Kidney capillary endothelial cell (primary cell): ENCODE results near the gene ATP6V1D.
"Not testable (repeated sequence)": the region's sequence is repeated elsewhere in the genome, so short reads cannot be mapped to it uniquely, and the experiment has no call there.

ENCODE experiments used
- DNase-seq: peaks from one replicate; pipeline ENCODE4 v3.0.0-alpha.2; 2018; ENCODE audit warnings: low spot score

ATP6V1D gene

DNA sequence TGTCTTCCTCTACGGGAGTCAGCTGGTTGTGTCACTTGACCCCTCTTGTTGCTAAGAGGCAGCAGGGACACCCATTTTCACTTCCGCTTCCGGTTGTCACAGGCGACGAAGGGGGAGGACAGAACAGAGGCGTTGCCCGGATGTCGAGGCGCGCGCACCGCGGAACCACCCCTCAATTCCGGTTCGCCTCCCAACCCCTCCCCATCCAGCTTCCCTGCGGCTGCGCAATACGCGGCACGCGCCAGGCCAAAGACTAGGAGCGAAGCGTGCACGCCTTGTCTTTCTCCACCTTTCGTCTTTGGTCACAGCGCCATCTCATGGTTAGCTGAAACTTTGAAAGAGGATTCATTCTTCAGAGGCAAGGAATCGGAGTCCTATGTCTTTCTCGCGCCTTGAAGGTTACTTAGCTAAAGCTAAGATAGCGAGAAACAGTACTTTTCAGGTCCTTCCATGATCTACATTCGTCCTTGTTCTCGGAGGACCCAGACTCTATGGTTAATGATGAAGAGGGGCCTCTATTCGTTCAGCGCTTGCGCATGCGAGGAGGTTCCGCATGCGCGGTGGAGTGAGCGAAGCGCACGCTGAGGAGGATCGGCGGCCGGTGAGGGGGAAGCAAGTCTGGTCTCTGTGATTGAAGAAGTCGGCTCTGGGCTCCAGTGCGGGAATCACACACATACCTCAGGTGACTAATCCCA, at the start of gene ATP6V1D, which contains the start of gene EIF2S1:
Gene ATP6V1D, minus strand, starts transcription at position 30 of the 695 bp plus-strand sequence. CDS start 106 bp downstream, outside the sequence.
Gene EIF2S1, plus strand, starts transcription at position 554 of the 695 bp plus-strand sequence. CDS start 4,440 bp downstream, outside the sequence.
- DNase-seq, result peak; percentile 99

DNA sequence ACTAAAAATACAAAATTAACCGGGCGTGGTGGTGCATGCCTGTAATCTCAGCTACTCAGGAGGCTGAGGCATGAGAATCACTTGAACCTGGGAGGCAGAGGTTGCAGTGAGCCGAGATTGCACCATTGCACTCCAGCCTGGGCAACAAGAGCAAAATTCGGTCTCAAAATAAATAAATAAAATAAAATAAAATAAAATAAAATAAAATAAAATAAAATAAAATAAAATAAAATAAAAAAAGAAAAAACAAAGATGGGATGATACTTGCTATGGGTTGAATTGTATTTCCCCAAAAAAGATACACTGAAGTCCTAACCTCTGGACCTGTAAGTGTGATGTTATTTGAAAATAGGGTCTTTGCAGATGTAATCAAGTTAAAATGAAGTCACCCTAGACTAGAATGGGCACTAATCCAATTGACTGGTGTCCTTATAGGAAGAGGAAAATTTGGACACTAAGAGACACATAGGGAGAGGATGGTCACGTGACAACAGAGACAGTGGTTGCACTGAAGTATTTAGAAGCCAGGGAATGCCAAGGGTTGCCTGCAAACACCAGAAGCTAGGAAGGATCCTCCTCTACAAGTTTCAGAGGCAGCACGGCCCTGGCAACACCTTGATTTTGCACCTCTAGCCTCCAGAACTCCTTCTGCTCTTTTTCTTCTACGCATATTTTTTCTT, 48.7 kb upstream of the ATP6V1D start:
- DNase-seq, result not testable (repeated sequence)

DNA sequence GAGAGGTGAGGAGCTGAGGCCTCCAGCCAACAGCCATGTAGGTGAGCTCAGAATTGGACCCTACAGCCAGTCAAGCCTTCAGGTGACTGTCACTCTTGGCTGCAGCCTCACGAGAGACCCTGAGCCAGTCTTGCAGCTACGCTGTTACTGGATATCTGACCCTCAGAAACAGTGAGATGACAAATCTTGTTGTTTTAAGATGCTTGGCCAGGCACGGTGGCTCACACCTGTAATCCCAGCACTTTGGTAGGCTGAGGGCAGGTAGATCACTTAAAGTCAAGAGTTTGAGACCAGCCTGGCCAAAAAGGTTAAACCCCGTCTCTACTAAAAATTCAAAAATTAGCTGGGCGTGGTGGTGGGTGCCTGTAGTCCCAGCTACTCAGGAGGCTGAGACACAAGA, 46.2 kb upstream of the ATP6V1D start:
- DNase-seq, result no peak

DNA sequence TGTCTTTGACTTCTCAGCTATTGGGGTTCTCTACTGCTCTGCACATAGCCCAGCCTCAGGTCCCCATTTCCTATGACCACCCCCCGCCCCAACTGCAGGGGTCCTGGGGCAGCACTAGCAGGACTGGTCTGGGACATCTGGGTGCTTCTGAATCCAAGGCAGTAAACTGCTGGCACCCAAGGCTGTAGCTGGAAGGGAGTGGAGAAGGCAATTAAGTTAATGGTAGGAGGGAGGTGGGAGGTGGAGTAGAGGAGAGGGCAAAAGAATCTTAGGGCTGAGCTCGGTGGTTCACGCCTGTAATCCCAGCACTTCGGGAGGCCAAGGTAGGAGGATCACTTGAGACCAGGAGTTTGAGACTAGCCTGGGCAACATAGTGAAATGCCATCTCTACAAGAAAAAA, 40.8 kb upstream of the ATP6V1D start:
- DNase-seq, result no peak

DNA sequence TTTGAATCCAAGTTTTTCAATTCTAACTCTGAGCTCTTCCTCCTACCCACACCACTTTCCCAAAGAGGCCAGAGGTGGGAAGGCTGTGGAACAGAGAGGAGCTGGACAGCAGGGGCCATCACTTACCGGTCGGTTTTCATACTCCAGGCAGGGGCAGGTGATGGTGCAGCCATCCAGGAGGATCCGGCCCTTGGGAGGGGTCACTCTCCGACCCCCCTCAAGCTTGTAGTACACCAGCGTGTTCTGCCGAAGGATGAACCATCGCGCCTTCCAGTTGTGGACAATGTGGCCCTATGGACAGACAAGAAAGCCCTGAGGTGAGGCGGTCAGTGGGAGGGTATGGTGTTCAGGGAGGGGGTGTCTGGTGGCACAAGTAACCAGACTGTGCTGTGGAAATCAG, 37.9 kb upstream of the ATP6V1D start:
- DNase-seq, result no peak

DNA sequence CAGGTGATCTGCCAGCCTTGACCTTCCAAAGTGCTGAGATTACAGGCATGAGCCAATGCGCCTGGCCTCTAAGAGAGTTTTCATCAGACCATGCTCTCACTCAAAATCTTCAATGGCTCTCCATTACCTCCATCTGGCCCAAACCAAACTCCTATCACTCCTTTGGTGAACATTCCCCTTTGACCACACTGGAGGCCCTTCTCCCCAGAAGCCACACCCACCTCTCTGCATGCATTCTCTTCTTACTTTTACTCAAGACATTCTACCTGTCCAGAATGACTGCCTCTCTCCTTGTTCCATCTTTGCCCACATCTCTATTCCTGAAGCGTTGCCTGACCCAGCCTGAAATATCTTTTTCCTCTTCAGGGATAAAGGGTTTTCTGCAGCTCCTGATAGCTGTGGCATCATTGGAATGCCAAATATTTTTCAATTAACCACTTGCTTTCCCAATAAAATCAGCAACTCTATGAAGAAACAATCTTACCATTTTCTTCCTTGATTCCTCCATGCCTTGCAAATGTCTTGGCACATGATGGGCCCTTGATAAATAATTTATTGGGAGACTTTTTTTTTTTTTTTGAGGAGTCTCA, 36.9 kb upstream of the ATP6V1D start:
- no peak for DNase-seq

DNA sequence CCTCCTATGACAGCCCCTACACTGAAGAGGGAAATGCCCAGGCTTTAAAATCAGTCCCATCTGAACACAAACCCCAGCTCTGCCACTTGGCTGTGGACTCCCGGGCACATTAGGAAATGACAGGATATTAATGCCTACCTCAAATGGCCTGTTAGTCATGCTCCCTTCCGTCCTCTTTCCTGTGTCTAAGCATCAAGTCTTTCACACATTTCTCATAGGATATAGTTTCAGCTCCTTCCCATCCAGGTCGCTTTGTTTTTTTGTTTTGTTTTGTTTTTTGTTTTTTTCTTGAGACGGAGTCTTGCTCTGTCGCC, 36.2 kb upstream of the ATP6V1D start:
- peak; percentile 79 for DNase-seq

DNA sequence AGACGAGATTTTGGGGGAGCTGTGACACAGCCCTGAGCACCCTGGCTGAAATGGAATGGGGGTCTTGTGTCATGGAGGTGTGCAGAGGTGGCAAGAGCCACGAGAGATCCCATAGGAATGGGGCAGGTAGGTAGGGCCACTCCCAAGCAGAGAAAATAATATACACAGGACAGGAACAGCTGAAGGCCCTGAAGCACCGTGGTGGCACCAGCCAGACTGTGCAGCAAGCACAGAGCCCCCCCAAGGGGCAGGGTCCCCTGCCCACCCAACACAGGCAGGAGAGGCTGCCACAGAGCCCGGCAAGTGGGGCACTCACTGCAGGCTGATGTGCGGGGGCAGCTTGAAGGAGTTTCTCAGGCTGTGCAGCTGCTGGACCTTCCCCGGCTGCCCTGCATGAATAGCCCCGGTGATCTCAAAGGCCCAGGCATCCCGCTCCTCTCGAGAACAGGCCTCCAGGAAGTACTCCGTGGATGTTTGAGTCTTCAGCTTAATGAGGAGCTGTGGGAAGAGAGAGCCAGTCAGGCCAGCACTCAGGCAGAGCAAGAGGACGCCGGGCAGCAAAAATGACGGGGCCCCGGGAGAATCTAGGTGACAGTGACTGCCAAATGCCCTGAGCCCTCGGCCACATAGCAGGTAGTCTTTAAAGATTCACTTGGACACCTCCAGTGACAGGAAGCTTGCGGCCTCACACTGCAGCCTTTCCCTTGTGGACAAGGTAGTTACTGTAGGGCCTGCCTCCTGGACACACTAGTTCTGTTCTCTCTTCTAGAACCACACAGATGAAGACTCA, 35.7 kb upstream of the ATP6V1D start:
- peak; percentile 21 for DNase-seq

DNA sequence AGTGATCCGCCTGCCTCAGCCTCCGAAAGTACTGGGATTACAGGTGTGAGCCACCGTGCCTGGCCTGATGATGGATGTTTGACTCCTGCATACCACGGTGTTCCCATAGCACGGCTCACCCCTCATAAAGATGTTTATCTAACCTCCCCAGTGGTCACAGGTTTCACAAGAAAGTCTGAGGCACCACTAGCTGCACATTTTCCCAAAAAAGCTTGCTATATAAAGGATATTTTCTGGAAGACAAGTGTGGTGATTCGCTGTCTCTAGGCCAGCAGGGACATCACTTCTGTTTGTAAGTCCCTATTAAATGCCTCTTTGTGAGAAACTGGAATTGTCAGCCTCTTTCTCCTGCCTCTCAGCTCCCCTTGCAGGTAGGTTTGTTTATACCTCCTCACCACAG, 34.1 kb upstream of the ATP6V1D start:
- DNase-seq, result no peak

DNA sequence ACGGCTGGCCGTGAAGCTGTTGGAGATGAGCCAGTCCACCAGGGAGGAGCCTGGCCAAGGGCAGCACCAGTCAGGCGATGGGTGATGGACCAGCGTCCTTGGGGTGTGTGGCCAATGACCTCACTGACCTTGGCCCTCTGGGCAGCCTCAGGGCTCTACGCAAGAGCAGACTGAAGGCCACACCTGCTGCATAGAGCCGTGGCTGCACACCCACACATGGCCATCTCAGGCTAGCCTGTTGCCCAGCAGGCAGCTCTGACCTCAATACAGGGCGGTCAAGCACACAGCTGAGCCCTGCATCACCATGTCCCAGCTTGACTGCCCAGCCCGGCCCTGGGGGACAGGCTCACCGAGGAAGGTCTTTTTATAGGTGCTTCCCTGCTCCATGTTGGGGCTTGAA, 33.2 kb upstream of the ATP6V1D start:
- no peak for DNase-seq

DNA sequence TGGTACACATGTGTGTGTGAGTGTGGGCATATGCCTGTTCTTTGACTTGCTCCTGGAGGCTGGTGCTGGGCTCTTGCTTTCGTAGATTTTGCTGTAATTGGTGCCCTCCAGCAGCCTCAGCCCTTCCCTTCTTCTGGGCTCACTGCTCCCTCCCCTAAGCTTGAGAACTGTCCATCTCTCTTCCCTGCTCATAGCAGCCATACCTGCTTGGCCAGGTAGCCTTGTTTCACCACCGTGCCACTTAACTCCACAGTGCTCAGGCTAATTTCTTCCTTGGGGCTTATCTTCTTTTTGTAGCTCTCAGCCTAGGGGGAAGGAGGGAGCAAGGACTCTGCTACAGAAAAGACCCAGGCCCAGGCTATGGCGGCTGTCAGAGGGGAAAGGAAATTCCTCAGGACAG, 32.5 kb upstream of the ATP6V1D start:
- no peak for DNase-seq

DNA sequence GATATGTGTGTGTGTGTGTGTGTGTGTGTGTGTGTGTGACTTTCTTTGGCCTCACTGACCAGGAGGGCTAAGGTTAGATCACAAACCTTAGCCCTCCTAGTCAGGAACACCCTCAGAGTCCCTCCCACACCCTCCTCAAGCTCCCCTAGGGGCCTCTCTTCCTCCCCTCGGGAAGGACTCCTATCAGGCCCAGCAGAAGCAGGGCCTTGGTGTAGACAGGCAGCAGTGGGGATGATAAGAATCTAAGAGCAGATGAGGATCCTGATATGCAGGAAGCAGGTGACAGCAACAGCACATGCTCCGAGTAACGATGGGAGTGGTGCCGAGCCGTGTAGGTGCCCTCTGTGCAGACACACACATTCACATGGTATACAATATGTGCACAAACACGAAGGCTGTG, 31.7 kb upstream of the ATP6V1D start:
- no peak for DNase-seq

DNA sequence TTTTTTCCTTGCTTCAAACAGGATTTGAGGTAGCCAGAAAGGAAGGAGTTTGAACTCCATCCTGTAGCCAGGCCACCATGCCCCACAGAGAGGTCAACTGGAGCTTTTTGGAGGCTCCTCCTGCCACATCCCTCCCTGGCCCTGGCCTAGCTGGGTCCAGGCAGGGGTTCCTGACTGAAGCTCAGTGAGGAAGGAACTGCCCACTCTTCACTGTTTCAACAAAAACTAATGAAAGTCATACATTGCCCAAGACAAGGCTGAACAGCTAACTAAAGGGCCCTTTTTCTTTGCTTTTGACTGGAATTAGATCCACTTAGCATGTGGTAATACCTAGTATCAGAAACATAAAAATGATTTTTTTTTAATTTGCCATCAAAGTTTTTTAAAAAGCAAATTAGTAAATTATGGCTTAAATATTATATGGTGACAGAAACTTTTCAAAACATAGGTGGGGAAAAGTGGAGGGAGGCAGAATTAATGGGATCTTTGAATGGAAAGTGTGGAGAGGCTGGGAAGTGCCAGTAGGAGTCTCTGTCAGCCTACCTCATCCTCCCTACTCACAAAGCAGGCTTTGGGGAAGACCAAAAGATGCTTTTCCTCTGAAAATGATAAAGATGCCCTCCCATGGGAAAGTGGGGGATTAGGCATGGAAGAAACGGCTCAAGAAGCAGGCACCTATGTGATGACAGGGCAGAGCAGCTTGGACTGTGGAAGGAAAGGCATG, 30.4 kb upstream of the ATP6V1D start:
- no peak for DNase-seq

DNA sequence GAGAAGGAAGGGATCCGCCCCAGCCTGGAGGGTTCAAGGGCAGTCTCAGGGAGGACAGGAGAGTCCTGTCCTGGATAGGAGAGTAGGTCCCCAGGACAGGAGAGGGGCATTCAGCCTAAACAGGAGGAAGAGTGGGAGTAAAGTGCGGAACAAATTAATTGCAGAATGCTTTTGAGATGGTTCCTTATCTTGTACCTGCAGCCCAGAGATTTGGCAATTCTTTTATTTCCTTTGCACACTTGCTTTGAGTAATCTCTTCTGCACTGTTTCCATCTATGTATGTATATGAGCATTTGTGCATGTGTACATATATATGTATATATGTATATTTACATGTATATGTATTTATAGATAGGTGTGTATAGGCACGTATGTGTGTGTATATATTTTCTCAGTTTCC, 29.7 kb upstream of the ATP6V1D start:
- no peak for DNase-seq

DNA sequence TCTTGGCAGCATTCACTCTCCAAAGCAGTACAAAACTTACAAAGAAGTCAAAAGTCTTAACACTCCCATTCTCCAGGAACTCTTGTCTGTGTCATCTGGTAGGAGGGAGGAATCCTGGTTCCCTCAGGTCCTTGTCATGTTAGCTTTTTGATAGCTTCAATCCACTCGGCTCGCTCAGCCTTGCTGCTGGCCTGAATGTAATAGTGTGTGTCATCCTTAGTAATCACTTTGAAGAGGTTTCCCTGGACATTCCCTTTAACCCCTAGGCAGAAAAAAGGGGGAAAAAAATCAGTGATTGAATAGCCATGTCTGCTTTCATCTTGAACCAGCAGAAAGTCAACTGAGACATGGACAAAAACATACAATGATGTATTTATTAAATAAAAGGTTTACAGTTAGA, 27.6 kb upstream of the ATP6V1D start:
- no peak for DNase-seq

DNA sequence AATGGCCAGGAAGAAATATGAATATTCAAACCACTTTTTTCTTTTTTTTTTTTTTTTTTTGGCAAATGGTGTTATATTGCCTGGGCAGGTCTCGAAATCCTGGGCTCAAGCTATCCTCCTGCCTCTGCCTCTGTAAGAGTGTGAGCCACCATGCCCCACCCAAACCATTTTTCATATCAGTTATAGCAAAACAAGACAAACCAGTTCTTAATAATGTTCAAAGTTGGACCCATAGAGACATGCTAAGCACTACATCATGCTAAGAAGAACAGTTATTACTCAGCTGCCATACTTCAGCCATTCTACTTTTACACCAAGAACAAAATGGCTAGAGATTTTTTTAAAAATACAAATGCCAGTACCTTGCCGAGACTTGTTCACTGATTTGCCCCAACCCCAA, 26.0 kb upstream of the ATP6V1D start:
- DNase-seq, result no peak

DNA sequence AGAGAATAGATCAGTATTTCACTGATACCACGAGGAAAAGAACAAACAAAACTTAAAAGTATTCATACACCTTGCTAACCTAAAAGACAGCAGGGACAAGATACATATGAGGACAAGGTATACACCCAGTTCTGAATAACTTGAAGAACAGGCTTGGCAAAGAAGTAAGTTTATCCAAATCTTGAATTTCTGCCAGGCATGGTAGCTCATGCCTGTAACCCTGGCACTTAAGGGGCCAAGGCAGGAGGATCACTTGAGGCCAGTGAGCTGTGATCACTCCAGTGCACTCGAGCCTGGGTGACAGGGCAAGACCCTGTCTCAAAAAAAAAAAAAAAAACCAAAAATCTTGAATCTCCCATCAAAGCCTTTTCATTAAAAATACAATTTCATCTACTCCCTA, 25.5 kb upstream of the ATP6V1D start:
- DNase-seq, result no peak

DNA sequence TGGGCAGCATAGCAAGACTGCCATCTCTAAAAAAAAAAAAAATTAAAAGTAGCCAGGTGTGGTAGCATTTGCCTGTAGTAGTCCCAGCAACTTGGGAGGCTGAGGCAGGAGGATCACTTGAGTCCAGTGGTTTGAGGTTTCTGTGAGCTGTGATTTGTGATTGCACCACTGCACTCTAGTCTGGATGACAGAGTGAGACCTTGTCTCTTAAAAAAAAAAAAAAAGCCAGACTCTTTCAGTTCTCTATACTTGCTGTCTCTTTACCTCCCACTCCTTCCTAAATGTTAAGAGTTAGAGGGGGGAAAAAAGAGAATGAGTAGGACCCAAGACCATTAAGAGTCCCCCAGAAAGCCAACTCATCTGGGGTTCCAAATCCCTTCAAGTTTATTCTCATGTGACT, 18.3 kb upstream of the ATP6V1D start:
- no peak for DNase-seq

DNA sequence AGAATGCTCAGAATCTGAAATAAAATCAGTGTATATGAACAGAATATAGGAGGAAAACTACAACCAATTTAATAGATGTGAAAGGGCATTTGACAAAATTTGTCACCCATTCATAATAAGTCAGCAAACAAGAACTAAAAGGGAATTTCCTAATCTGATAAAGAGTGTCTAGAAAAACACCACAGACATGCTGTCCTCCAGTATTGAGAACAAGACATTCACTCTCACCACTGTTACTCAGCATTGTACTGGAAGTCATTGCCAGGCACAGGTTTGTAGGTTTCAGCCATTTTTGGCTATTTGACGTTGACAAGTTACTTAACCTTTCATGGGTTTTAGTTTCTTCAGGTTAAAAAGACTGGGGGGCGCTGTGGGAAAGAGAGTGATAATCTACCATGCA, 13.7 kb upstream of the ATP6V1D start:
- DNase-seq, result no peak

DNA sequence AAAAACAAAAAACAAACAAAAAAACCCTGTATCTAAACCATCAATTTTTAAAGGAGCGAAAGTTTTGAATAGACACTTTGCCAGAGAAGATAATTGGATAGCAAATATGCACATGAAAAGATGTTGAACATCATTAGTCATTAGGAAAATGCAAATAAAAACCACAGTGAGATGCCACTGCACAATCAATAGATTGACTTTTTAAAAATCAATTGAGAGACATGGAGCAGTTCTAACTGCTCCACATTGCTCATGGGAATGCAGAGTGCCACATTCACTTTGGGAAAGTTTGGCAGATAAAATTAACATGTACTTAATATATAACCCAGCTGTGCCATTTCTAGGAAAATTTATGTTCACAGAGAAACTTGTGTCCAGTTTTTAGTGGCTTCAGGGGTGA, 13.2 kb upstream of the ATP6V1D start:
- no peak for DNase-seq

DNA sequence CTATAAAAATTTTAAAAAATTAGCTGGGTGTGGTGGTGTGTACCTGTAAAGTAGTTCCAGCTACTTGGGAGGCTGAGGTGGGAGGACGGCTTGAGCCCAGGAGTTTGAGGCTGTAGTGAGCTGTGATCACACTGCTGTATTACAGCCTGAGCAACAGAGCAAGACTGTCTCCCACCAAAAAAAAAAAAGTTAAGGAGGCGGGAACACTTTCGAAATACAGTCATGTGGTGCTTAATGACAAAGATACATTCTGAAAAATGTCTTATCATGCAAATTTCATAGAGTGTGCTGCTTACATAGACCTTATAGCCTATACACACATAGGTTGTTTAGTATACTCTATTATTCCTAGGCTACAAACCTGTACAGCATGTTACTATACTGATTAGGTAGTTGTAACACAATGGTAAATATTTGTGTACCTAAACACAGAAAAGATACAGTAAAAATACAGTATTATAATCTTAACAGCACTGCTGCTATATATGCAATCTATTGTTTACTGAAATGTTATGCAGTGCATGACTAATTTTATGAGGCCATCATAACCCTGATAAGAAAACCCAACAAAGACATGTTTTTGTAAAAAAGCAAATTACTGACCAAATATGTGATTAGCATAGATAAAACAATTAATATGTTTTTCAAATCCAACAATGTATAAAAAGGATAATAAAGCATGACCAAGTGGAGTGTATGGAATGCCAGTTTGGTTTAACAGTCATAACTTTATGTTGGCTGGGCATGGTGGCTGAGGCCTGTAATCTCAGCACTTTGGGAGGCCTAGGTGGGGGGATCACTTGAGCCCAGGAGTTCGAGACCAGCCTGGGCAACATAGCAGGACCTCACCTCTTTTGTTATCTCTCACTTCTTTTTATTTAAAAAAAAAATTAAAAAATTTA, 11.9 kb upstream of the ATP6V1D start:
- DNase-seq, result no peak
